Body of pancreas (tissue), 4 donors: ENCODE results near the gene KIF18B. TPM values are rescaled to one million over a fixed set of nuclear protein-coding genes. Genes with fewer than 3 reads are reported as not detected.

Experiments
- ATAC-seq: fragments of 150-250 bp; one replicate; pipeline ENCODE4 v1.9.1; 2016
- DNase-seq, 4 donors: peaks; one replicate each; pipeline ENCODE4 v3.0.0-alpha.2; 2019
- H3K27ac ChIP-seq, 4 donors: fragments of 200-600 bp; sonication (generic); 1 replicate in 3 of 4; 2 replicates in 1 of 4; pipeline versions ENCODE4 v1.5.1 to v1.6.1; 2016 to 2019; ENCODE audit warnings: mild to moderate bottlenecking in 1 of 4, mixed read lengths in 1 of 4, moderate library complexity in 1 of 4
- H3K27me3 ChIP-seq, 2 donors: fragments of 200-600 bp; sonication (generic); one replicate each; pipeline ENCODE4 v1.6.0; 2016; ENCODE audit warnings: mild to moderate bottlenecking in 1 of 2
- H3K36me3 ChIP-seq, 2 donors: fragments of 200-600 bp; sonication (generic); replicated peaks in 1 of 2; 2 replicates each; pipeline ENCODE4 v1.5.1; 2016; ENCODE audit warnings: low read depth in 2 of 2; ENCODE audit not compliant: insufficient read depth in 1 of 2
- H3K4me1 ChIP-seq: fragments of 200-600 bp; sonication (generic); one replicate; pipeline ENCODE4 v1.6.0; 2016
- H3K4me3 ChIP-seq, 2 donors: fragments of 200-600 bp; sonication (generic); 1 replicate in 1 of 2; 2 replicates in 1 of 2; pipeline ENCODE4 v1.5.1; 2016 to 2019
- H3K9me3 ChIP-seq, 3 donors: fragments of 200-600 bp; sonication (generic); 1 replicate in 2 of 3; 2 replicates in 1 of 3; pipeline ENCODE4 v1.5.1; 2016
- POLR2A ChIP-seq, 3 donors: fragments of 450-650 bp; IDR thresholded peaks; one replicate each; pipeline ENCODE4 v1.6.1; 2016; ENCODE audit warnings: antibody characterized with exemption in 3 of 3, mild to moderate bottlenecking in 2 of 3
- WGBS, 2 donors: methylation state at CpG; one replicate each; pipeline ENCODE4 v1.1.5; 2017; 5-methylcytosine and 5-hydroxymethylcytosine counted together
- intact Hi-C: fragments of 100-400 bp; cut with DNase I; formaldehyde crosslinking; loops from one replicate; pipeline ENCODE4 v1.15.1; 2023
- total RNA-seq, 2 donors: library from RNA; depleted of rRNA; stranded (reverse); fragments of >200 nt; gene quantifications; one replicate each; pipeline ENCODE4 v1.1.0, GENCODE V29; 2016
- TF ChIP-seq, protein P1 (sequence below), 7 experiments: fragments of 450-650 bp in 4 of 7; fragments of 200-600 bp in 3 of 7; sonication (generic) in 3 of 7; IDR thresholded peaks; one replicate each; pipeline ENCODE4 v1.5.1; 2016 to 2019; ENCODE audit warnings: antibody characterized with exemption in 7 of 7

KIF18B gene
- total RNA-seq, 2 donors from 2014 or later: 0.26 TPM; not detected in 1

DNA sequence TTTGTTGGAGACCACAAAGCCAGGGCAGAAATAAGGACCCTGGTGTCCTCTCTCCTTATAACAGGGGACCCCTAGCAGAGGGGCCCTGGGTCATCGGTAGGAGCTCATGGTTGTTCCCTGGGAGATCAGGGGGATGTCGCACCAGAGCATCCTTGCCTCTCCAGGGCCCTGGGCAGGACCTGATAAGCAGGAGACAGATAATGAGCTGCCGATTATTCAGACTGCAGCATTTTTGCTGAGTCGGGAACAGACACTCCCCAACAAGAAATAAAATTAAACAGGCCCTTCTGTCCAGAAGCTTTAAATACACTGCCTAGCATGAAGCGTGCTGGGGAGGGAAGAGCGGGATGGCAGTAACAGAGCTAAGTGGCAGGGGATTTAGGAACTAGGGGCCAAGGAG, 16.9 kb downstream of the KIF18B start:
- intact Hi-C loops: loop anchor here (5.0 kb wide), 1 partner anchor 77 kb away; no protein-coding TSS in a partner anchor
- 81 to 84% methylated on average over 3 to 6 of the region's 6 CpGs for WGBS, 2 donors
- Histone ChIP-seq H3K9me3 (no peaks in the 10 kb centered on the region), H3K27me3 (no peaks in the 10 kb centered on the region), H3K4me1 (no peaks in the 10 kb centered on the region), H3K27ac (no peak overlapping the region), H3K4me3 (no peak overlapping the region), H3K36me3 (no peaks in the 10 kb centered on the region)
- ATAC-seq: no peak
- TF ChIP-seq, protein P1, sequence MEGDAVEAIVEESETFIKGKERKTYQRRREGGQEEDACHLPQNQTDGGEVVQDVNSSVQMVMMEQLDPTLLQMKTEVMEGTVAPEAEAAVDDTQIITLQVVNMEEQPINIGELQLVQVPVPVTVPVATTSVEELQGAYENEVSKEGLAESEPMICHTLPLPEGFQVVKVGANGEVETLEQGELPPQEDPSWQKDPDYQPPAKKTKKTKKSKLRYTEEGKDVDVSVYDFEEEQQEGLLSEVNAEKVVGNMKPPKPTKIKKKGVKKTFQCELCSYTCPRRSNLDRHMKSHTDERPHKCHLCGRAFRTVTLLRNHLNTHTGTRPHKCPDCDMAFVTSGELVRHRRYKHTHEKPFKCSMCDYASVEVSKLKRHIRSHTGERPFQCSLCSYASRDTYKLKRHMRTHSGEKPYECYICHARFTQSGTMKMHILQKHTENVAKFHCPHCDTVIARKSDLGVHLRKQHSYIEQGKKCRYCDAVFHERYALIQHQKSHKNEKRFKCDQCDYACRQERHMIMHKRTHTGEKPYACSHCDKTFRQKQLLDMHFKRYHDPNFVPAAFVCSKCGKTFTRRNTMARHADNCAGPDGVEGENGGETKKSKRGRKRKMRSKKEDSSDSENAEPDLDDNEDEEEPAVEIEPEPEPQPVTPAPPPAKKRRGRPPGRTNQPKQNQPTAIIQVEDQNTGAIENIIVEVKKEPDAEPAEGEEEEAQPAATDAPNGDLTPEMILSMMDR (IDR thresholded peaks at IDR 0.05): no peak
- no peak for TF ChIP-seq POLR2A (IDR thresholded peaks at IDR 0.05)
- no peak for DNase-seq

DNA sequence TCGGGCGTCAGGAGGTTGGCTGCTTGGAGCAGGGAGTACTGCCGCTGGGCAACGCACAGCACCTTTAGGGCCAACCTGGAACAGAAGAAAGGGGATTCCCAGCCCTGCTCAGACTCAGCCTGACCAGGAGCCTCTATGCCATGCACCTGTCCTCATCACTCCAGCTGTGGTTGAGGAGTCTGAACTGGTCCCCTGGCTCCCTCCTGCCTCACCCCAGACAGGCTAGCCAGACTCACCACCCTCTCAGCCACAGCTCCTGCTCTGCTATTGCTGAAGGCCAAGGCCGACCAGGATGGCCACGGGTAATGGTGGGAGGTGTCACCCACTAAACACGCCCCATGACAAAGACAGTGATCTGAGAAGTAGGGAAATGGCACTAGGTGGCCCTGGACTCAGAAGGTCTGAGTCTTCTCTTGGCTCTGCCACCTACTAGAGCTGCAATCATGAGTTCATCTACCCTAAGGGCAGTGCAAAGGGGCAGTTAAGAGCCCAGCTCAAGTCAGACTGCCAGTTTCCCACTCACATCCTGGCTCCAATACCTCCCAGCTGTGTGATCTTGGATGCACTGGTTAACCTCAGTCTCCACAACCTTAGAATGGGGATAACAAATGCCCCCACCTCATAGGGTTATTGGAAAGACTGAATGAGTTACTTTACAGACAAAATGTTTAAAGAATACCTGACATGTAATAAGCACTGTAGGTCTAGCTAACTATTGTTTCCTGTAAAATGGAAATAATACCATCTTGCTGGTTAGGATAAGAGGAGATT, 18.4 kb downstream of the KIF18B start:
- DNase-seq (no peak), ATAC-seq (no peak)
- Histone ChIP-seq H3K4me1 (no peaks in the 10 kb centered on the region), H3K27ac (no peak overlapping the region), H3K36me3 (no peaks in the 10 kb centered on the region), H3K9me3 (no peaks in the 10 kb centered on the region), H3K4me3 (no peak overlapping the region), H3K27me3 (no peaks in the 10 kb centered on the region)
- intact Hi-C loops: no loop called here
- 77 to 88% methylated on average over 5 to 7 of the region's 7 CpGs for WGBS, 2 donors
- TF ChIP-seq, protein P1 (IDR thresholded peaks at IDR 0.05): no peak
- TF ChIP-seq POLR2A (IDR thresholded peaks at IDR 0.05): no peak

DNA sequence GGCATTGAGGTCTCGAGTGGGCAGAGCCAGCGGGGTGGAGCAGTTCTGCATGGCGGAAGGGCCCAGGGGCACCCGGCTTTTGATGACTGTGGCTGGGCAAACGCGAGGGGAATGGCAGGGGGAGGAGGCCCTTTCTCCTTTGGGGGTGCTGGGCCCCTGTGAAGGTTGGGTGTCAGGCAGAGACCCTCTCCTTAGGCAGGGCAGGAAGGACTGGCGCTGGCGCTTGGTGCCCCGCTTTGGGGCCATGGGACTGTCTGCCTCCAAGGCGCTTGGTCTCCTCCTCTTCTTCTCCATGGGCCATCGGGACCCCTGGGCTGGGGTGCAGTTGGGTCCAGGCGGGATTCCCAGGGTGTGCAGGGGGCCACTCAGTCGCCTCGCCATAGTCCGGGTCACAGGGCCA, 19.4 kb downstream of the KIF18B start:
- Histone ChIP-seq H3K27ac (no peak overlapping the region), H3K4me3 (no peak overlapping the region), H3K9me3 (no peaks in the 10 kb centered on the region), H3K27me3 (no peaks in the 10 kb centered on the region), H3K4me1 (no peaks in the 10 kb centered on the region), H3K36me3 (no peaks in the 10 kb centered on the region)
- TF ChIP-seq POLR2A (IDR thresholded peaks at IDR 0.05): no peak
- TF ChIP-seq, protein P1 (IDR thresholded peaks at IDR 0.05): no peak
- WGBS, 2 donors: 97 to 98% methylated on average over 9 to 13 of the region's 15 CpGs
- DNase-seq (no peak), ATAC-seq (no peak)
- intact Hi-C loops: no loop called here

DNA sequence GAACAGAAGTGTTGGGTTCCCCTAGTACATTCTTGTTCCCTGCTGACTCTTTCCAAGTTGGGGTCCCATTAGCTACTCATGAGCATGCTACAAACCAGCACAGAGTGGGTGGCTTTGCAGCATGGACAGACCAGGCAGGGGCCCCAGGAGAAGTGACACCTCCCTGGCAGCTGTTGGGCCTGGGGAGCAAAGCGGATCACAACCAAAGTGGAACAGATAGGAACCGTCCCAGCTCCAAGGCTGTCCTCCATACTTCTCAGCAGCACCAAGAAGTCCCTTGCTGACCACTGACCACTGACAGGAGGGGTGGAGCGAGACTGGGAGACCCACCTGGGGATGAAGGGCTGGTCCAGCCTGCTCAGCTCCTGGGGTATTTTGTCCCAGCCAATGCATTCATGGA, 19.9 kb downstream of the KIF18B start:
- no peaks in the 10 kb centered on the region for H3K27me3 ChIP-seq
- DNase-seq: no peak
- WGBS, 2 donors: 90 to 100% methylated on average over 1 to 3 of the region's 3 CpGs
- ATAC-seq: no peak
- TF ChIP-seq POLR2A (IDR thresholded peaks at IDR 0.05): no peak
- no peaks in the 10 kb centered on the region for H3K4me1 ChIP-seq
- no peaks in the 10 kb centered on the region for H3K36me3 ChIP-seq
- H3K27ac ChIP-seq: no peak overlapping the region
- no peak overlapping the region for H3K4me3 ChIP-seq
- H3K9me3 ChIP-seq: no peaks in the 10 kb centered on the region
- intact Hi-C loops: no loop called here

DNA sequence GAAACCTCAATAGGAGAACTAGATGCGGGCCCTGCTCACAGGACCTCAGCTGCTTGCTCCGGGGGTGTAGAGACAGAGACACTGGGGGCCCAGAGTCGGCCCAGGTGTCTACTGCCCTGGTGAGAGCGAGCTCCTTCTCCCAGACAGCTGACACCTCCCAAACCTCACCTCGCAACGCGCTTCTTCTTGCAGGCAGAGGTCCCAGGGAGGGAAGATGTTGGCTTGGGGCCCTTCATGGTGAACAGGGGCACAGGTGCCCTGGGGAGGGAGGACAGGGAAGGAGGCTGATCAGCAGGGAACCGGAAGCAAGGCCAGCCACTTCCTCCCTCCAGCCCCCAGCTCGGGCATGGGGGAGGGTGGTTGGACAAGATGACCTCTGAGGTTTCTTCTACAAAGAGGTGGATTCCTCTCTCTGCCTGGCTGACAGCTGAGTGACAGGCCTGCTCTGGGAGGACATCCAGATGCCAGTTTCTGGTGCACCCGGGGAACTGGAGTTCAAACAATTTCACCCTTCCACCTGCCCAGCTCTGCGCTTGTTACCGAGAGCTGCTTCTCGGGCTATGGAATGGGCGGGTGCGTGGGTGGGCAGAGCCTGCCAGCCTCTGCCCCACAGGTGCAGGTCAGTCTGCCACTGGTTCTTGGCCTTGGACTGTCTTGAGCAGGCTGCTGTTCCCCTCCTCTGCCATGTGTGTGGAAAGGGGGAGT, 20.6 kb downstream of the KIF18B start:
- ATAC-seq: no peak
- Histone ChIP-seq H3K4me3 (no peak overlapping the region), H3K9me3 (no peaks in the 10 kb centered on the region), H3K27me3 (no peaks in the 10 kb centered on the region), H3K36me3 (no peaks in the 10 kb centered on the region), H3K27ac (no peak overlapping the region), H3K4me1 (no peaks in the 10 kb centered on the region)
- 84 to 90% methylated on average over 13 to 15 of the region's 15 CpGs for WGBS, 2 donors
- intact Hi-C loops: no loop called here
- TF ChIP-seq POLR2A (IDR thresholded peaks at IDR 0.05): no peak
- TF ChIP-seq, protein P1 (IDR thresholded peaks at IDR 0.05): no peak
- no peak for DNase-seq
